ENCODE data around the gene SCD. TPM values are rescaled to one million over a fixed set of nuclear protein-coding genes. Genes with fewer than 3 reads are reported as not detected.

SCD gene
- total and polyA plus RNA-seq, 2 of the 13 experiments (the other 11 are each of a cell fraction or from before 2014, with no cell fraction given), result 492 to 512 TPM

DNA sequence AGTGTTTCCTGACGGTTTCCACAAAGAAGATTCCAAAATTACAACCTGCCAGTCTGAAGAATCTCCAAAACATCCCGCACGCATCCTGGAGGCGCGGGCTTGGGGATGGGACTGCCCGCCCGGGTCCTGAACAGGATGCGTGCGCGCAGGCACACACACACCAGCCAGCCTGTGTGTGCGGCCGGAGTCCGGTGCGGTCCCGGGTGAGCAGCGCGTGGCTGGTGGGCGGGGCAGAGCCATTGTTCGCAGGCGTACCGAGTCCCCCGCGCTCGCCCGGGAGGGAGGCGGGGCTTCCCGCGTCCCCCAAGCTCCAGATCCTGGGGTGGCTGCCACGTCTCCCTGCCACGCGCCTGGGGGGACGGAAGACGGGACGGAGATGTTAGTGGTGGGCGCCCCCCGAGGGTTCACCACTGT is 675 bp upstream of the SCD start (continued):
- TF ChIP-seq, protein P1, sequence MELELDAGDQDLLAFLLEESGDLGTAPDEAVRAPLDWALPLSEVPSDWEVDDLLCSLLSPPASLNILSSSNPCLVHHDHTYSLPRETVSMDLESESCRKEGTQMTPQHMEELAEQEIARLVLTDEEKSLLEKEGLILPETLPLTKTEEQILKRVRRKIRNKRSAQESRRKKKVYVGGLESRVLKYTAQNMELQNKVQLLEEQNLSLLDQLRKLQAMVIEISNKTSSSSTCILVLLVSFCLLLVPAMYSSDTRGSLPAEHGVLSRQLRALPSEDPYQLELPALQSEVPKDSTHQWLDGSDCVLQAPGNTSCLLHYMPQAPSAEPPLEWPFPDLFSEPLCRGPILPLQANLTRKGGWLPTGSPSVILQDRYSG (CRISPR knock-in tag; IDR thresholded peaks at IDR 0.05), result no peak
- no peak for TF ChIP-seq ZNF343 (CRISPR knock-in tag; IDR thresholded peaks at IDR 0.05)
- TF ChIP-seq ZNF510 (CRISPR knock-in tag; IDR thresholded peaks at IDR 0.05; ENCODE audit: low read depth), result 0 out of 2 replicates have a peak, but pooled peaks have one; percentile 6
- TF ChIP-seq, protein P2, sequence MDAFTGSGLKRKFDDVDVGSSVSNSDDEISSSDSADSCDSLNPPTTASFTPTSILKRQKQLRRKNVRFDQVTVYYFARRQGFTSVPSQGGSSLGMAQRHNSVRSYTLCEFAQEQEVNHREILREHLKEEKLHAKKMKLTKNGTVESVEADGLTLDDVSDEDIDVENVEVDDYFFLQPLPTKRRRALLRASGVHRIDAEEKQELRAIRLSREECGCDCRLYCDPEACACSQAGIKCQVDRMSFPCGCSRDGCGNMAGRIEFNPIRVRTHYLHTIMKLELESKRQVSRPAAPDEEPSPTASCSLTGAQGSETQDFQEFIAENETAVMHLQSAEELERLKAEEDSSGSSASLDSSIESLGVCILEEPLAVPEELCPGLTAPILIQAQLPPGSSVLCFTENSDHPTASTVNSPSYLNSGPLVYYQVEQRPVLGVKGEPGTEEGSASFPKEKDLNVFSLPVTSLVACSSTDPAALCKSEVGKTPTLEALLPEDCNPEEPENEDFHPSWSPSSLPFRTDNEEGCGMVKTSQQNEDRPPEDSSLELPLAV (CRISPR knock-in tag; conservative IDR thresholded peaks at IDR 0.05; ENCODE audit: low read depth), result 0 out of 2 replicates have a peak, but pooled peaks have one; percentile 68
- TF ChIP-seq MBNL3 (CRISPR knock-in tag; conservative IDR thresholded peaks at IDR 0.05), result no peak
- no peak for TF ChIP-seq ATRX (CRISPR knock-in tag; IDR thresholded peaks at IDR 0.05; ENCODE audit: borderline replicate concordance)
- peak; percentile 63; the same call in 1 of the 2 replicates for TF ChIP-seq RFXAP (CRISPR knock-in tag; IDR thresholded peaks at IDR 0.05; ENCODE audit: borderline replicate concordance)
- TF ChIP-seq HCFC1 (IDR thresholded peaks at IDR 0.05; ENCODE audit: low read depth, low read length), result no peak
- TF ChIP-seq, protein P3, sequence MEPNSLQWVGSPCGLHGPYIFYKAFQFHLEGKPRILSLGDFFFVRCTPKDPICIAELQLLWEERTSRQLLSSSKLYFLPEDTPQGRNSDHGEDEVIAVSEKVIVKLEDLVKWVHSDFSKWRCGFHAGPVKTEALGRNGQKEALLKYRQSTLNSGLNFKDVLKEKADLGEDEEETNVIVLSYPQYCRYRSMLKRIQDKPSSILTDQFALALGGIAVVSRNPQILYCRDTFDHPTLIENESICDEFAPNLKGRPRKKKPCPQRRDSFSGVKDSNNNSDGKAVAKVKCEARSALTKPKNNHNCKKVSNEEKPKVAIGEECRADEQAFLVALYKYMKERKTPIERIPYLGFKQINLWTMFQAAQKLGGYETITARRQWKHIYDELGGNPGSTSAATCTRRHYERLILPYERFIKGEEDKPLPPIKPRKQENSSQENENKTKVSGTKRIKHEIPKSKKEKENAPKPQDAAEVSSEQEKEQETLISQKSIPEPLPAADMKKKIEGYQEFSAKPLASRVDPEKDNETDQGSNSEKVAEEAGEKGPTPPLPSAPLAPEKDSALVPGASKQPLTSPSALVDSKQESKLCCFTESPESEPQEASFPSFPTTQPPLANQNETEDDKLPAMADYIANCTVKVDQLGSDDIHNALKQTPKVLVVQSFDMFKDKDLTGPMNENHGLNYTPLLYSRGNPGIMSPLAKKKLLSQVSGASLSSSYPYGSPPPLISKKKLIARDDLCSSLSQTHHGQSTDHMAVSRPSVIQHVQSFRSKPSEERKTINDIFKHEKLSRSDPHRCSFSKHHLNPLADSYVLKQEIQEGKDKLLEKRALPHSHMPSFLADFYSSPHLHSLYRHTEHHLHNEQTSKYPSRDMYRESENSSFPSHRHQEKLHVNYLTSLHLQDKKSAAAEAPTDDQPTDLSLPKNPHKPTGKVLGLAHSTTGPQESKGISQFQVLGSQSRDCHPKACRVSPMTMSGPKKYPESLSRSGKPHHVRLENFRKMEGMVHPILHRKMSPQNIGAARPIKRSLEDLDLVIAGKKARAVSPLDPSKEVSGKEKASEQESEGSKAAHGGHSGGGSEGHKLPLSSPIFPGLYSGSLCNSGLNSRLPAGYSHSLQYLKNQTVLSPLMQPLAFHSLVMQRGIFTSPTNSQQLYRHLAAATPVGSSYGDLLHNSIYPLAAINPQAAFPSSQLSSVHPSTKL (CRISPR knock-in tag; IDR thresholded peaks at IDR 0.05), result peak; percentile 91
- TF ChIP-seq REPIN1 (CRISPR knock-in tag; IDR thresholded peaks at IDR 0.05; ENCODE audit: borderline replicate concordance, low read depth), result no peak
- TF ChIP-seq ARHGAP35 (CRISPR knock-in tag; IDR thresholded peaks at IDR 0.05; ENCODE audit: borderline replicate concordance), result no peak
- TF ChIP-seq KLF16 (CRISPR knock-in tag; IDR thresholded peaks at IDR 0.05), result peak in 1 of 2 experiments; percentile 46; a peak in 1 of 4 replicates
- TF ChIP-seq, protein P4, sequence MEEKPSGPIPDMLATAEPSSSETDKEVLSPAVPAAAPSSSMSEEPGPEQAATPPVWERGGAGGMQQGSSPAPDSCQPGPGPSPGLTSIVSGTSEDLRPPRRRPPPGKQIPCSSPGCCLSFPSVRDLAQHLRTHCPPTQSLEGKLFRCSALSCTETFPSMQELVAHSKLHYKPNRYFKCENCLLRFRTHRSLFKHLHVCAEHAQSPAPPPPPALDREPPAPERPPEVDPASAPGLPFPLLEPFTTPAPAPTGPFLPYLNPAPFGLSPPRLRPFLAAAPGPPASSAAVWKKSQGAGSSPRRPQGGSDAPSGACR (CRISPR knock-in tag; IDR thresholded peaks at IDR 0.05), result no peak
- TF ChIP-seq ZNF34 (CRISPR knock-in tag; IDR thresholded peaks at IDR 0.05; ENCODE audit: borderline replicate concordance), result no peak
